NCI-H2107 treated with DMSO at 0.1 percent for 48 hours (cell line): ENCODE measurements around the gene DIP2A.

ENCODE experiments used
- DNase-seq: peaks from one replicate; lab custom pipeline; 2025; ENCODE audit not compliant: unreplicated experiment; lab: John Stamatoyannopoulos, UW

The DIP2A gene

GRCh38 chr21:46613391-46613790, 154.7 kb downstream of the DIP2A start:
- no peak for DNase-seq

- DNase-seq, result no peak
Measured at GRCh38 chr21:46616050-46616449, 157.4 kb downstream of the DIP2A start.

GRCh38 chr21:46616656-46617055, 158.0 kb downstream of the DIP2A start:
- no peak for DNase-seq

- DNase-seq, result no peak
Measured at GRCh38 chr21:46617267-46618051, 158.8 kb downstream of the DIP2A start.

- no peak for DNase-seq
Measured at GRCh38 chr21:46618738-46619379, 160.2 kb downstream of the DIP2A start.
